Kidney epithelial cell (primary cell): ENCODE data around the gene ZNF397. TPM values are rescaled to one million over a fixed set of nuclear protein-coding genes. Genes with fewer than 3 reads are reported as not detected.

ENCODE experiments used
- DNase-seq: peaks from one replicate; pipeline ENCODE4 v3.0.0-alpha.2; 2010; ENCODE audit warnings: low read depth
- H3K27me3 ChIP-seq: 2 replicates; pipeline ENCODE4 v1.6.0; 2011; ENCODE audit warnings: low read length; ENCODE audit not compliant: control insufficient read depth, insufficient read depth
- H3K36me3 ChIP-seq: 2 replicates; pipeline ENCODE4 v1.5.1; 2011; ENCODE audit warnings: low read length; ENCODE audit not compliant: control insufficient read depth, insufficient read depth
- H3K4me3 ChIP-seq: 2 replicates; pipeline ENCODE4 v1.5.1; 2011; ENCODE audit warnings: low read depth, mild to moderate bottlenecking, control low read depth, low read length
- total RNA-seq: library from RNA; depleted of rRNA; stranded (reverse); fragments of >200 nt; gene quantifications from 2 replicates; pipeline ENCODE4 v1.2.3, GENCODE V29; 2015
- TF ChIP-seq, protein P1 (sequence below): IDR thresholded peaks from 2 replicates; pipeline ENCODE4 v1.5.1; 2011; ENCODE audit warnings: mild to moderate bottlenecking, moderate library complexity, low read length, control low read depth, inconsistent platforms; ENCODE audit not compliant: insufficient read depth, poor library complexity, severe bottlenecking

ZNF397 gene
- total RNA-seq, 1 donor from 2014 or later: 18.4 TPM

GRCh38 chr18:35220424-35220823 is 20.4 kb upstream of the ZNF397 start:
- H3K27me3 ChIP-seq: no peaks in the 10 kb centered on the region
- no peaks in the 10 kb centered on the region for H3K36me3 ChIP-seq
- no peak for DNase-seq
- TF ChIP-seq, protein P1, sequence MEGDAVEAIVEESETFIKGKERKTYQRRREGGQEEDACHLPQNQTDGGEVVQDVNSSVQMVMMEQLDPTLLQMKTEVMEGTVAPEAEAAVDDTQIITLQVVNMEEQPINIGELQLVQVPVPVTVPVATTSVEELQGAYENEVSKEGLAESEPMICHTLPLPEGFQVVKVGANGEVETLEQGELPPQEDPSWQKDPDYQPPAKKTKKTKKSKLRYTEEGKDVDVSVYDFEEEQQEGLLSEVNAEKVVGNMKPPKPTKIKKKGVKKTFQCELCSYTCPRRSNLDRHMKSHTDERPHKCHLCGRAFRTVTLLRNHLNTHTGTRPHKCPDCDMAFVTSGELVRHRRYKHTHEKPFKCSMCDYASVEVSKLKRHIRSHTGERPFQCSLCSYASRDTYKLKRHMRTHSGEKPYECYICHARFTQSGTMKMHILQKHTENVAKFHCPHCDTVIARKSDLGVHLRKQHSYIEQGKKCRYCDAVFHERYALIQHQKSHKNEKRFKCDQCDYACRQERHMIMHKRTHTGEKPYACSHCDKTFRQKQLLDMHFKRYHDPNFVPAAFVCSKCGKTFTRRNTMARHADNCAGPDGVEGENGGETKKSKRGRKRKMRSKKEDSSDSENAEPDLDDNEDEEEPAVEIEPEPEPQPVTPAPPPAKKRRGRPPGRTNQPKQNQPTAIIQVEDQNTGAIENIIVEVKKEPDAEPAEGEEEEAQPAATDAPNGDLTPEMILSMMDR: no peak
- no peak overlapping the region for H3K4me3 ChIP-seq

GRCh38 chr18:35223797-35224196 is 17.0 kb upstream of the ZNF397 start:
- no peak overlapping the region for H3K4me3 ChIP-seq
- H3K27me3 ChIP-seq: no peaks in the 10 kb centered on the region
- no peak for DNase-seq
- no peaks in the 10 kb centered on the region for H3K36me3 ChIP-seq
- TF ChIP-seq, protein P1: no peak

GRCh38 chr18:35227254-35227653 is 13.6 kb upstream of the ZNF397 start:
- Histone ChIP-seq H3K27me3 (no peaks in the 10 kb centered on the region), H3K4me3 (no peak overlapping the region), H3K36me3 (no peaks in the 10 kb centered on the region)
- no peak for DNase-seq
- TF ChIP-seq, protein P1: no peak

GRCh38 chr18:35231052-35231451 is 9.8 kb upstream of the ZNF397 start:
- peak overlapping the region; percentile 7 for H3K4me3 ChIP-seq
- no peaks in the 10 kb centered on the region for H3K27me3 ChIP-seq
- H3K36me3 ChIP-seq: no peaks in the 10 kb centered on the region
- TF ChIP-seq, protein P1: peak; percentile 86
- DNase-seq: peak; percentile 31

- Histone ChIP-seq H3K4me3 (no peak overlapping the region), H3K36me3 (no peaks in the 10 kb centered on the region), H3K27me3 (no peaks in the 10 kb centered on the region)
- DNase-seq: no peak
- TF ChIP-seq, protein P1: no peak
These were observed 4.1 kb upstream of the ZNF397 start for GRCh38 chr18:35236571-35237363.

DNA sequence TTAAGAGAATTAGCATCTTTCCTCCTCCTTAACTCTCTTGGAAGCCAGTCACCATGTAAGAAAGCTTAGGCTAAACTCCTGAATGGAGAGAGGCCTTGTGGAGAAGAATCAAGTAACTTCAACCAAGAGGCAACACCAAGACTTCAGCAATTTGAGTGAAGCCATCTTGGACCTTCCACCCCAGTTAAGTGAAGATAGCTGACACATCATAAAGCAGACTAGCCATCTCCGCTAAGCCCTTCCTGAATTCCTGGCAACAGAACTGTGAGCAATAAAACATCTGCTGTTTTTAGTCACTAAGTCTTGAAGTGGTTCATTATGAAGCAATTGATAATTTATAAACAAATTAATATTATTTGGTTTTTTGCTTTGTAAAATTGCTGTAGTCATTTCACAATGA is 1.5 kb upstream of the ZNF397 start:
- Histone ChIP-seq H3K36me3 (peaks cover 3% of the 10 kb centered on the region), H3K27me3 (no peaks in the 10 kb centered on the region), H3K4me3 (no peak overlapping the region)
- DNase-seq: no peak
- TF ChIP-seq, protein P1: no peak
